ENCODE results near the gene GMPPA. TPM values are rescaled to one million over a fixed set of nuclear protein-coding genes. Genes with fewer than 3 reads are reported as not detected.

GMPPA gene
- total RNA-seq, 1 donor from 2014 or later = 30.2 TPM

GRCh38 chr2:219544567-219544966 lies 45.9 kb downstream of the GMPPA start:
- TF ChIP-seq CTCF (IDR thresholded peaks at IDR 0.05; ENCODE audit: unreplicated experiment) = no peak
- DNase-seq (ENCODE audit: low spot score) = no peak
- peaks cover 23% of the 10 kb centered on the region for H3K36me3 Mint-ChIP-seq (ENCODE audit: low read depth, unreplicated experiment)
- peaks cover 15% of the 10 kb centered on the region for H3K4me1 Mint-ChIP-seq (ENCODE audit: unreplicated experiment)
- H3K9me3 Mint-ChIP-seq (ENCODE audit: unreplicated experiment) = no peaks in the 10 kb centered on the region
- peak overlapping the region; percentile 81 for H3K4me3 Mint-ChIP-seq (ENCODE audit: unreplicated experiment)
- peaks cover 46% of the 10 kb centered on the region for H3K27me3 Mint-ChIP-seq (ENCODE audit: unreplicated experiment)
- H3K27ac Mint-ChIP-seq (ENCODE audit: unreplicated experiment) = peak overlapping the region; percentile 74

- H3K36me3 Mint-ChIP-seq (ENCODE audit: low read depth, unreplicated experiment) = peaks cover 23% of the 10 kb centered on the region
- H3K27ac Mint-ChIP-seq (ENCODE audit: unreplicated experiment) = no peak overlapping the region
- peaks cover 46% of the 10 kb centered on the region for H3K27me3 Mint-ChIP-seq (ENCODE audit: unreplicated experiment)
- no peaks in the 10 kb centered on the region for H3K9me3 Mint-ChIP-seq (ENCODE audit: unreplicated experiment)
- H3K4me1 Mint-ChIP-seq (ENCODE audit: unreplicated experiment) = peaks cover 15% of the 10 kb centered on the region
- DNase-seq (ENCODE audit: low spot score) = no peak
- no peak overlapping the region for H3K4me3 Mint-ChIP-seq (ENCODE audit: unreplicated experiment)
- TF ChIP-seq CTCF (IDR thresholded peaks at IDR 0.05; ENCODE audit: unreplicated experiment) = no peak
Measured at GRCh38 chr2:219545295-219545942, 46.7 kb downstream of the GMPPA start.

GRCh38 chr2:219545943-219546352 lies 47.3 kb downstream of the GMPPA start:
- Mint-ChIP-seq H3K4me1 (ENCODE audit: unreplicated experiment) (peaks cover 15% of the 10 kb centered on the region), H3K4me3 (ENCODE audit: unreplicated experiment) (peak overlapping the region; percentile 10), H3K9me3 (ENCODE audit: unreplicated experiment) (no peaks in the 10 kb centered on the region), H3K27me3 (ENCODE audit: unreplicated experiment) (peaks cover 46% of the 10 kb centered on the region), H3K36me3 (ENCODE audit: low read depth, unreplicated experiment) (peaks cover 23% of the 10 kb centered on the region), H3K27ac (ENCODE audit: unreplicated experiment) (no peak overlapping the region)
- TF ChIP-seq CTCF (IDR thresholded peaks at IDR 0.05; ENCODE audit: unreplicated experiment) = no peak
- no peak for DNase-seq (ENCODE audit: low spot score)

GRCh38 chr2:219547621-219548020 lies 48.9 kb downstream of the GMPPA start:
- Mint-ChIP-seq H3K36me3 (ENCODE audit: low read depth, unreplicated experiment) (peaks cover 20% of the 10 kb centered on the region), H3K4me1 (ENCODE audit: unreplicated experiment) (peaks cover 11% of the 10 kb centered on the region), H3K27me3 (ENCODE audit: unreplicated experiment) (peaks cover 42% of the 10 kb centered on the region), H3K27ac (ENCODE audit: unreplicated experiment) (no peak overlapping the region), H3K9me3 (ENCODE audit: unreplicated experiment) (no peaks in the 10 kb centered on the region), H3K4me3 (ENCODE audit: unreplicated experiment) (no peak overlapping the region)
- no peak for TF ChIP-seq CTCF (IDR thresholded peaks at IDR 0.05; ENCODE audit: unreplicated experiment)
- DNase-seq (ENCODE audit: low spot score) = no peak

- H3K9me3 Mint-ChIP-seq (ENCODE audit: unreplicated experiment) = no peaks in the 10 kb centered on the region
- DNase-seq (ENCODE audit: low spot score) = no peak
- peaks cover 24% of the 10 kb centered on the region for H3K36me3 Mint-ChIP-seq (ENCODE audit: low read depth, unreplicated experiment)
- peaks cover 8% of the 10 kb centered on the region for H3K4me1 Mint-ChIP-seq (ENCODE audit: unreplicated experiment)
- no peak for TF ChIP-seq CTCF (IDR thresholded peaks at IDR 0.05; ENCODE audit: unreplicated experiment)
- no peak overlapping the region for H3K27ac Mint-ChIP-seq (ENCODE audit: unreplicated experiment)
- H3K4me3 Mint-ChIP-seq (ENCODE audit: unreplicated experiment) = no peak overlapping the region
- H3K27me3 Mint-ChIP-seq (ENCODE audit: unreplicated experiment) = peaks cover 44% of the 10 kb centered on the region
Measured at GRCh38 chr2:219548990-219549389, 50.3 kb downstream of the GMPPA start.
